IMR-90 (cell line): ENCODE data around the gene AP3S1.

ENCODE experiments used
- CEBPB ChIP-seq: IDR thresholded peaks from 2 replicates; pipeline ENCODE4 v1.6.1; 2012; ENCODE audit warnings: low read depth, low read length, improper control_type of control experiment
- CHD1 ChIP-seq: IDR thresholded peaks from 2 replicates; pipeline ENCODE4 v1.6.1; 2012; ENCODE audit warnings: low read depth, low read length, improper control_type of control experiment
- CTCF ChIP-seq: conservative IDR thresholded peaks from 2 replicates; pipeline ENCODE4 v1.5.1; 2012; ENCODE audit warnings: mild to moderate bottlenecking, low read depth, low read length, improper control_type of control experiment
- MAFK ChIP-seq: IDR thresholded peaks from 2 replicates; pipeline ENCODE4 v1.6.1; 2012; ENCODE audit warnings: low read depth, low read length, improper control_type of control experiment
- MXI1 ChIP-seq: IDR thresholded peaks from 2 replicates; pipeline ENCODE4 v1.6.1; 2012; ENCODE audit warnings: low read depth, mild to moderate bottlenecking, low read length, moderate library complexity, borderline replicate concordance
- POLR2A ChIP-seq: IDR thresholded peaks from 2 replicates; pipeline ENCODE4 v1.6.1; 2012; ENCODE audit warnings: mild to moderate bottlenecking, low read depth, low read length
- RAD21 ChIP-seq: IDR thresholded peaks from 2 replicates; pipeline ENCODE4 v1.6.1; 2012; ENCODE audit warnings: low read length, improper control_type of control experiment
- RCOR1 ChIP-seq: IDR thresholded peaks from 2 replicates; pipeline ENCODE4 v1.6.1; 2012; ENCODE audit warnings: mild to moderate bottlenecking, low read length, improper control_type of control experiment; ENCODE audit not compliant: insufficient replicate concordance
- RFX5 ChIP-seq: IDR thresholded peaks from 2 replicates; pipeline ENCODE4 v1.8.0; 2012; ENCODE audit warnings: low read depth, mild to moderate bottlenecking, low read length, moderate library complexity

GRCh38 chr5:115806986-115807653 lies 34.6 kb upstream of the AP3S1 start:
- no peak for TF ChIP-seq CTCF
- TF ChIP-seq POLR2A, result no peak
- no peak for TF ChIP-seq RAD21
- TF ChIP-seq CEBPB, result no peak
- no peak for TF ChIP-seq RFX5
- no peak for TF ChIP-seq RCOR1
- no peak for TF ChIP-seq MAFK
- TF ChIP-seq MXI1, result no peak
- TF ChIP-seq CHD1, result no peak
